Nephron progenitor cell (in vitro differentiated cells): Measurements from ENCODE around the gene UBA1.

Experiments
- DNase-seq: peaks from one replicate; pipeline ENCODE4 v3.0.0; 2021
- H3K27ac Mint-ChIP-seq: 2 replicates; pipeline ENCODE4 v1.8.0; 2021; ENCODE audit warnings: mild to moderate bottlenecking, moderate library complexity, mixed read lengths
- H3K27me3 Mint-ChIP-seq: 2 replicates; pipeline ENCODE4 v1.8.0; 2021; ENCODE audit warnings: mild to moderate bottlenecking, low read depth, mixed read lengths; ENCODE audit not compliant: poor library complexity
- H3K36me3 Mint-ChIP-seq: 2 replicates; pipeline ENCODE4 v1.8.0; 2021; ENCODE audit warnings: low read depth, mixed read lengths
- H3K4me1 Mint-ChIP-seq: 2 replicates; pipeline ENCODE4 v1.8.0; 2021; ENCODE audit warnings: mixed read lengths
- H3K4me3 Mint-ChIP-seq: 2 replicates; pipeline ENCODE4 v1.8.0; 2021; ENCODE audit warnings: mild to moderate bottlenecking, moderate library complexity, mixed read lengths
- H3K9me3 Mint-ChIP-seq: 2 replicates; pipeline ENCODE4 v1.8.0; 2021; ENCODE audit warnings: mild to moderate bottlenecking, moderate library complexity, mixed read lengths
- CTCF ChIP-seq: fragments of 200-600 bp; sonication (generic); IDR thresholded peaks from 2 replicates; pipeline ENCODE4 v1.5.0; 2021; ENCODE audit warnings: antibody characterized with exemption

Gene UBA1

GRCh38 chrX:47158781-47159180 is 34.8 kb upstream of the UBA1 start:
- Mint-ChIP-seq H3K9me3 (peaks cover 77% of the 10 kb centered on the region), H3K36me3 (peaks cover 86% of the 10 kb centered on the region), H3K4me3 (no peak overlapping the region), H3K4me1 (no peaks in the 10 kb centered on the region), H3K27me3 (peaks cover 3% of the 10 kb centered on the region), H3K27ac (no peak overlapping the region)
- TF ChIP-seq CTCF: no peak
- DNase-seq: no peak

- no peaks in the 10 kb centered on the region for H3K4me1 Mint-ChIP-seq
- TF ChIP-seq CTCF: no peak
- peaks cover 82% of the 10 kb centered on the region for H3K9me3 Mint-ChIP-seq
- H3K4me3 Mint-ChIP-seq: no peak overlapping the region
- no peak overlapping the region for H3K27ac Mint-ChIP-seq
- no peak for DNase-seq
- H3K27me3 Mint-ChIP-seq: peaks cover 3% of the 10 kb centered on the region
- peaks cover 90% of the 10 kb centered on the region for H3K36me3 Mint-ChIP-seq
Observed at GRCh38 chrX:47160781-47161180, 32.8 kb upstream of the UBA1 start.

GRCh38 chrX:47162927-47163583 is 30.6 kb upstream of the UBA1 start:
- Mint-ChIP-seq H3K27ac (no peak overlapping the region), H3K27me3 (peaks cover 3% of the 10 kb centered on the region), H3K9me3 (peaks cover 70% of the 10 kb centered on the region), H3K4me1 (no peaks in the 10 kb centered on the region), H3K4me3 (no peak overlapping the region), H3K36me3 (peaks cover 72% of the 10 kb centered on the region)
- DNase-seq: no peak
- TF ChIP-seq CTCF: no peak

GRCh38 chrX:47164420-47164819 is 29.2 kb upstream of the UBA1 start:
- no peak for DNase-seq
- H3K27me3 Mint-ChIP-seq: peaks cover 3% of the 10 kb centered on the region
- H3K4me3 Mint-ChIP-seq: no peak overlapping the region
- H3K4me1 Mint-ChIP-seq: no peaks in the 10 kb centered on the region
- peaks cover 66% of the 10 kb centered on the region for H3K9me3 Mint-ChIP-seq
- no peak for TF ChIP-seq CTCF
- H3K36me3 Mint-ChIP-seq: peaks cover 64% of the 10 kb centered on the region
- no peak overlapping the region for H3K27ac Mint-ChIP-seq

- peaks cover 49% of the 10 kb centered on the region for H3K36me3 Mint-ChIP-seq
- no peak overlapping the region for H3K4me3 Mint-ChIP-seq
- DNase-seq: no peak
- no peak overlapping the region for H3K27ac Mint-ChIP-seq
- TF ChIP-seq CTCF: no peak
- H3K9me3 Mint-ChIP-seq: peaks cover 60% of the 10 kb centered on the region
- no peaks in the 10 kb centered on the region for H3K4me1 Mint-ChIP-seq
- H3K27me3 Mint-ChIP-seq: peaks cover 5% of the 10 kb centered on the region
Observed at GRCh38 chrX:47166126-47166525, 27.5 kb upstream of the UBA1 start.

GRCh38 chrX:47168495-47169073 is 25.0 kb upstream of the UBA1 start:
- Mint-ChIP-seq H3K36me3 (peaks cover 39% of the 10 kb centered on the region), H3K27ac (no peak overlapping the region), H3K4me1 (no peaks in the 10 kb centered on the region), H3K27me3 (peaks cover 2% of the 10 kb centered on the region), H3K9me3 (peaks cover 50% of the 10 kb centered on the region), H3K4me3 (no peak overlapping the region)
- no peak for TF ChIP-seq CTCF
- no peak for DNase-seq
